ENCODE results near the gene DOCK1.

DNA sequence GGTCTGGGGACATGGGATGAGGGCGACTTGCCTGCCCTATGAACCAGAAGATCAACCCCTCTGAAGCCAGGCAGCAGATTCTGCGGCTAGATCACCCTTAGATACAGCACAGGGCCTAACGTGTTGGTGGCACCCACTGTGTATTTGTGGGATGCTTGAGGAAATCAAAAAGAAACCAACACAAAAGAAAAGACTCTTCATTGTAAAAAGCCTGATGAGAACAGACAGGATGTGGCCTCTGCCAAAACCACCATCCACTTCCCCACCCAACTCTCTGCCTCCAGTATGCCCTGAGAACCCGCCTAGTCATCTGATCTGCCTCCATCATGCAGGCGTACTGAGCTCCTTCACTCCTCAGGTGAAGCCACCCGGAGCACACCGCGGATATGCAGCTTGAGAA is 388.4 kb downstream of the DOCK1 start:
- TF ChIP-seq CTCF (conservative IDR thresholded peaks at IDR 0.05; ENCODE audit: low read length): no peak
- TF ChIP-seq EZH2phosphoT487 (IDR thresholded peaks at IDR 0.05; ENCODE audit: borderline replicate concordance): no peak
